Hepatocyte (in vitro differentiated cells): ENCODE data around the gene CDH5.

Experiments used
- CTCF ChIP-seq: fragments of 200-600 bp; sonication (generic); IDR thresholded peaks from 2 replicates; pipeline ENCODE4 v1.5.1; 2016; ENCODE audit warnings: antibody characterized with exemption, mild to moderate bottlenecking; ENCODE audit not compliant: poor library complexity
- EZH2 ChIP-seq: fragments of 200-600 bp; sonication (generic); IDR thresholded peaks from 2 replicates; pipeline ENCODE4 v1.6.1; 2016; ENCODE audit warnings: antibody characterized with exemption, mild to moderate bottlenecking, borderline replicate concordance

- TF ChIP-seq EZH2 (no peak), CTCF (no peak)
These were observed 15.2 kb downstream of the CDH5 start for GRCh38 chr16:66381585-66382170.
